Keratinocyte (primary cell): ENCODE measurements around the gene ZFYVE28. TPM values are rescaled to one million over a fixed set of nuclear protein-coding genes. Genes with fewer than 3 reads are reported as not detected.

Experiments
- DNase-seq: peaks from one replicate; pipeline ENCODE4 v3.0.0-alpha.2; 2011; ENCODE audit warnings: low read depth, missing footprints, low spot score
- FAIRE-seq: peaks from 2 replicates; lab custom pipeline; 2011; peaks lifted over from hg19 to GRCh38; lab: Jason Lieb, UNC
- H2AFZ ChIP-seq: 2 replicates; pipeline ENCODE4 v1.6.0; 2012; ENCODE audit warnings: low read length, control low read depth, inconsistent platforms; ENCODE audit not compliant: control insufficient read depth
- H3K27ac ChIP-seq: 2 replicates; pipeline ENCODE4 v1.5.1; 2011; ENCODE audit warnings: low read length; ENCODE audit not compliant: control insufficient read depth, insufficient read depth
- H3K27me3 ChIP-seq: 3 replicates; pipeline ENCODE4 v1.6.0; 2011; ENCODE audit warnings: low read length; ENCODE audit not compliant: control insufficient read depth, insufficient read depth; ENCODE audit errors: extremely low read depth
- H3K36me3 ChIP-seq, 2 experiments: 2 replicates in 1 of 2; 3 replicates in 1 of 2; pipeline ENCODE4 v1.5.1; 2011; ENCODE audit warnings: low read length in 2 of 2, mild to moderate bottlenecking in 1 of 2; ENCODE audit not compliant: control insufficient read depth in 2 of 2, insufficient read depth in 2 of 2; ENCODE audit errors: extremely low read depth in 1 of 2
- H3K4me1 ChIP-seq: 3 replicates; pipeline ENCODE4 v1.5.1; 2011; ENCODE audit warnings: low read length; ENCODE audit not compliant: control insufficient read depth, insufficient read depth; ENCODE audit errors: extremely low read depth
- H3K4me2 ChIP-seq: 3 replicates; pipeline ENCODE4 v1.6.0; 2011; ENCODE audit warnings: low read depth, low read length; ENCODE audit not compliant: control insufficient read depth, insufficient read depth; ENCODE audit errors: extremely low read depth
- H3K4me3 ChIP-seq, 3 experiments: fragments of 200-600 bp in 1 of 3; sonication (generic) in 1 of 3; 2 replicates in 2 of 3; 3 replicates in 1 of 3; pipeline ENCODE4 v1.5.1; 2011 to 2016; ENCODE audit warnings: low read length in 3 of 3, mild to moderate bottlenecking in 3 of 3, control low read depth in 2 of 3, inconsistent platforms in 1 of 3, low read depth in 1 of 3, mixed read lengths in 1 of 3, mixed run types in 1 of 3, moderate library complexity in 1 of 3; ENCODE audit not compliant: control insufficient read depth in 2 of 3, insufficient read depth in 2 of 3; ENCODE audit errors: extremely low read depth in 1 of 3
- H3K79me2 ChIP-seq: 2 replicates; pipeline ENCODE4 v1.6.0; 2012; ENCODE audit warnings: low read length; ENCODE audit not compliant: control insufficient read depth, insufficient read depth
- H3K9ac ChIP-seq: 3 replicates; pipeline ENCODE4 v1.6.0; 2011; ENCODE audit warnings: low read length; ENCODE audit not compliant: control insufficient read depth, insufficient read depth; ENCODE audit errors: extremely low read depth
- H3K9me1 ChIP-seq: 3 replicates; pipeline ENCODE4 v1.6.0; 2011; ENCODE audit warnings: low read length; ENCODE audit not compliant: control insufficient read depth, insufficient read depth; ENCODE audit errors: extremely low read depth
- H3K9me3 ChIP-seq: 2 replicates; pipeline ENCODE4 v1.5.1; 2012; ENCODE audit warnings: low read depth, low read length; ENCODE audit not compliant: control insufficient read depth
- H4K20me1 ChIP-seq: 3 replicates; pipeline ENCODE4 v1.6.0; 2011; ENCODE audit warnings: low read length; ENCODE audit not compliant: control insufficient read depth, insufficient read depth; ENCODE audit errors: extremely low read depth
- CTCF ChIP-seq, 3 experiments: IDR thresholded peaks in 1 of 3; conservative IDR thresholded peaks in 1 of 3; optimal IDR thresholded peaks in 1 of 3; 2 replicates in 2 of 3; 3 replicates in 1 of 3; pipeline versions ENCODE3 to v1.5.1; 2011; ENCODE audit warnings: low read length in 3 of 3, mild to moderate bottlenecking in 3 of 3, moderate library complexity in 2 of 3, control low read depth in 1 of 3, inconsistent platforms in 1 of 3; ENCODE audit not compliant: insufficient read depth in 2 of 3; ENCODE audit errors: extremely low read depth in 1 of 3
- EZH2 ChIP-seq: IDR thresholded peaks from one replicate; pipeline ENCODE4 v1.6.1; 2012; ENCODE audit warnings: inconsistent platforms, mild to moderate bottlenecking, low read length, moderate library complexity
- dilution Hi-C: fragments of 300-500 bp; cut with MboI; formaldehyde crosslinking; loops from one replicate; pipeline ENCODE4 v1.7.0; 2020; ENCODE audit warnings: low sequenced_read_pairs; ENCODE audit not compliant: extremely low pct_ligation_motif_present
- polyA plus RNA-seq, 5 experiments: library from polyadenylated mRNA; depleted of rRNA in 3 of 5; stranded (reverse) in 3 of 5; stranded (forward) in 1 of 5; unstranded in 1 of 5; fragments of >200 nt; gene quantifications; 1 replicate in 1 of 5; 2 replicates in 3 of 5; 3 replicates in 1 of 5; pipeline versions ENCODE4 v1.2.1 to v1.2.3, GENCODE V29; 2011 to 2012; ENCODE audit warnings: missing spikeins in 2 of 5, low read depth in 1 of 5, low replicate concordance in 1 of 5

ZFYVE28 gene
- polyA plus RNA-seq, 1 donor (not counting 4 experiments of a cell fraction or from before 2014, with no cell fraction given): 0.33 TPM

GRCh38 chr4:2335729-2336101 lies 82.7 kb downstream of the ZFYVE28 start:
- H3K4me2 ChIP-seq: no peak overlapping the region
- H3K27ac ChIP-seq: no peak overlapping the region
- no peak overlapping the region for H3K9ac ChIP-seq
- DNase-seq (no peak), FAIRE-seq (no peak)
- no peaks in the 10 kb centered on the region for H3K36me3 ChIP-seq
- TF ChIP-seq EZH2 (no peak), CTCF (optimal IDR thresholded peaks at IDR 0.05 in 1 of 3, IDR thresholded peaks at IDR 0.05 in 1 of 3, conservative IDR thresholded peaks at IDR 0.05 in 1 of 3; ENCODE audit: extremely low read depth in 1 of 3, insufficient read depth in 2 of 3, low read length in 3 of 3) (no peak)
- H3K4me1 ChIP-seq: no peaks in the 10 kb centered on the region
- dilution Hi-C loops: no loop called here
- H3K79me2 ChIP-seq: no peaks in the 10 kb centered on the region
- H3K27me3 ChIP-seq: no peaks in the 10 kb centered on the region
- H4K20me1 ChIP-seq: no peaks in the 10 kb centered on the region
- no peaks in the 10 kb centered on the region for H3K9me1 ChIP-seq
- H2AFZ ChIP-seq: no peak overlapping the region
- no peak overlapping the region for H3K4me3 ChIP-seq
- no peaks in the 10 kb centered on the region for H3K9me3 ChIP-seq

- no peaks in the 10 kb centered on the region for H3K27me3 ChIP-seq
- DNase-seq: no peak
- H3K4me2 ChIP-seq: no peak overlapping the region
These were observed 83.4 kb downstream of the ZFYVE28 start for GRCh38 chr4:2334826-2335728.

More at GRCh38 chr4:2334826-2335728, 83.4 kb downstream of the ZFYVE28 start:
- dilution Hi-C loops: no loop called here
- Histone ChIP-seq H4K20me1 (no peaks in the 10 kb centered on the region), H3K79me2 (no peaks in the 10 kb centered on the region), H3K36me3 (no peaks in the 10 kb centered on the region), H2AFZ (no peak overlapping the region), H3K4me3 (no peak overlapping the region), H3K9me1 (peaks cover 3% of the 10 kb centered on the region), H3K9ac (no peak overlapping the region), H3K4me1 (peaks cover 5% of the 10 kb centered on the region), H3K9me3 (no peaks in the 10 kb centered on the region), H3K27ac (no peak overlapping the region)
- no peak for FAIRE-seq
- no peak for TF ChIP-seq CTCF (optimal IDR thresholded peaks at IDR 0.05 in 1 of 3, IDR thresholded peaks at IDR 0.05 in 1 of 3, conservative IDR thresholded peaks at IDR 0.05 in 1 of 3; ENCODE audit: extremely low read depth in 1 of 3, insufficient read depth in 2 of 3, low read length in 3 of 3)
- TF ChIP-seq EZH2: no peak
